HCEC 1CT (cell line): Measurements from ENCODE around the gene RNF157.
A peak's percentile ranks its signal among the peaks of the same experiment; 100 is the strongest.

Experiments used
- DNase-seq: peaks from one replicate; pipeline ENCODE4 v3.0.0-alpha.2; 2017

RNF157 gene

GRCh38 chr17:76115138-76115754 is 125.0 kb downstream of the RNF157 start:
- DNase-seq: no peak

DNA sequence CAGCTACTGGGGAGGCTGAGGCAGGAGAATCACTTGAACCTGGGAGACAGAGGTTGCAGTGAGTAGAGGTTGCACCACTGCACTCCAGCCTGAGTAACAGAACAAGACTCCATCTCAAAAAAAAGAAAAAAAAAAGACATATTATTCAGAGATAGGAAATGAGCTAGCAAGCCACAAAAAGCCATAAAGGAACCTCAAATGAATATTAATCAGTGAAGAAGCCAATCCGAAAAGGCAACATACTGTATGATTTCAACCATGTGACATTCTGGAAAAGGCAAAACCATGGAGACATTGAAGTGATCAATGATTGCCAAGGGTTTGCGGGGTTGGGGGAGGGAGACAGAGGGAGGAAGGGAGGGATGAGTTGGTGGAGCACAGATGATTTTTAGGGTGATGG is 128.3 kb downstream of the RNF157 start:
- no peak for DNase-seq

GRCh38 chr17:76107509-76107908 is 132.8 kb downstream of the RNF157 start:
- peak; percentile 17 for DNase-seq

GRCh38 chr17:76106703-76107102 is 133.6 kb downstream of the RNF157 start:
- DNase-seq: no peak

GRCh38 chr17:76104896-76105231 is 135.4 kb downstream of the RNF157 start:
- no peak for DNase-seq

- no peak for DNase-seq
Observed at GRCh38 chr17:76104140-76104895, 136.0 kb downstream of the RNF157 start.

GRCh38 chr17:76103274-76104139 is 136.8 kb downstream of the RNF157 start, which contains the start of gene EXOC7:
TSS of gene EXOC7 (minus strand) at chr17:76103787. CDS start at chr17:76103692, 95 bp downstream.
- DNase-seq: peak; percentile 90

- no peak for DNase-seq
Observed at GRCh38 chr17:76102944-76103273, 137.4 kb downstream of the RNF157 start.

- no peak for DNase-seq
Observed at GRCh38 chr17:76097716-76098295, 142.5 kb downstream of the RNF157 start.

- no peak for DNase-seq
Observed at GRCh38 chr17:76095943-76096342, 144.3 kb downstream of the RNF157 start.

GRCh38 chr17:76094046-76094445 is 146.2 kb downstream of the RNF157 start:
- no peak for DNase-seq

DNA sequence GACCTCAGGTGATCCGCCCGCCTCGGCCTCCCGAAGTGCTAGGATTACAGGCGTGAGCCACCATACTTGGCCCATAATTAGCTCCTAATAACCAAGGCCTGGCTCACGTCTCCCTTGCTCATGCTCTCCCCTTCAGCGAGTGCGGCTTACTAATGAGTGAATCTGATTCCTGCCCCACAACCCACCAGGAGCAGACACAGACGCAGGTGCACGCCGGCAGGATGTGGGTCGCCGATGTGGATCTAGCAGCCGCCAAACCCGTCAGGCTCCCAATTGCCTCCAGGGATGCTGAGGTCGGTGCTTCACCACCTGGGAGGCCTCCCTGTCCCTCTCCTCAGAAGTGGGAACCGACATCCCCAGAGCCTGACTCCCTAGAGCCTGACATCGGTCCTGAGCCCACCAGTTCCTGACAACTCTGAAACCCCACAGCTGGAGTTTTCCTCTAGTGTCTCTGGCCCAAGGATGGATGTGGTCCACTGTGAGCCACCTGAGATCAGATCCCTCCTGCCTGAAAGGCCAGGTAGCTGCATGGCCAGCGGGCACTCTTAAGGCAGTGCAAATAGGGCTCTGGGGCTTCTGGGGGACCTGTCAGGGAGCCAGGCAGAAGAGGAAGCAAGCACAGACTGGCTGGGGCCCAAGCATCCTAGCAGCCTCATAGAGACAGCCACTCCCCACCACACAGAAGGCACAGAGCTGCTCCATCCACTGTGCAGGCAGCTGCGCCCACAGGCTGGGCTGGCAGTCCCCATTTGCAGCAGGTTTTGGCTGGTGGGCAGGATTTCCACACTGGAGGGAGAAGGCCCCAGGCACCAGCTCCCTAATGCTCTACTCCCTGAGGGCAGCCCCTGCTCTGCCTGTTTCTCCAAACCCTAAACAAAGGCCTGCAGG is 147.5 kb downstream of the RNF157 start:
- DNase-seq: no peak
